Astrocyte of the spinal cord (primary cell): ENCODE data around the gene SCYL2.
"Not testable (repeated sequence)": the region's sequence is repeated elsewhere in the genome, so short reads cannot be mapped to it uniquely, and the experiment has no call there.

ENCODE experiments used
- DNase-seq: peaks from one replicate; pipeline ENCODE4 v3.0.0; 2011; ENCODE audit warnings: low read depth, low spot score
- H3K4me3 ChIP-seq: 2 replicates; pipeline ENCODE4 v1.5.1; 2011; ENCODE audit warnings: low read depth, mild to moderate bottlenecking, low read length, moderate library complexity
- CTCF ChIP-seq: IDR thresholded peaks from 2 replicates; pipeline ENCODE4 v1.5.1; 2012; ENCODE audit warnings: low read depth, mild to moderate bottlenecking, low read length, inconsistent platforms
- in situ Hi-C: cut with HindIII; loops from 2 replicates; pipeline ENCODE4 v1.10.0; 2017; ENCODE audit warnings: low sequenced_read_pairs

SCYL2 gene

GRCh38 chr12:100273782-100274181 is 6.8 kb downstream of the SCYL2 start:
- in situ Hi-C loops: no loop called here
- H3K4me3 ChIP-seq: no peak overlapping the region
- no peak for TF ChIP-seq CTCF
- DNase-seq: no peak

GRCh38 chr12:100274291-100274690 is 7.3 kb downstream of the SCYL2 start:
- in situ Hi-C loops: no loop called here
- TF ChIP-seq CTCF: no peak

GRCh38 chr12:100279159-100279558 is 12.2 kb downstream of the SCYL2 start:
- TF ChIP-seq CTCF: no peak
- no peak for DNase-seq
- no peak overlapping the region for H3K4me3 ChIP-seq
- in situ Hi-C loops: no loop called here

More at GRCh38 chr12:100274291-100274690, 7.3 kb downstream of the SCYL2 start:
- no peak overlapping the region for H3K4me3 ChIP-seq
- no peak for DNase-seq

GRCh38 chr12:100279607-100280244 is 12.7 kb downstream of the SCYL2 start:
- no peak for TF ChIP-seq CTCF
- H3K4me3 ChIP-seq: no peak overlapping the region
- no peak for DNase-seq
- in situ Hi-C loops: no loop called here

GRCh38 chr12:100284556-100284955 is 17.6 kb downstream of the SCYL2 start:
- H3K4me3 ChIP-seq, DNase-seq, in situ Hi-C loops: not testable (repeated sequence)

- in situ Hi-C loops: no loop called here
- TF ChIP-seq CTCF: no peak
- DNase-seq: no peak
- no peak overlapping the region for H3K4me3 ChIP-seq
Measured at GRCh38 chr12:100289038-100289437, 22.1 kb downstream of the SCYL2 start.

- DNase-seq: no peak
- no peak for TF ChIP-seq CTCF
- no peak overlapping the region for H3K4me3 ChIP-seq
- in situ Hi-C loops: no loop called here
Measured at GRCh38 chr12:100290016-100290415, 23.0 kb downstream of the SCYL2 start.
